Right lobe of liver (tissue), 4 donors: ENCODE data around the gene VAV2.

Source experiments
- CTCF ChIP-seq, 4 donors: fragments of 200-600 bp in 3 of 4; fragments of 450-650 bp in 1 of 4; IDR thresholded peaks; one replicate each; pipeline versions ENCODE4 v1.5.1 to v1.8.0; 2016 to 2022; ENCODE audit warnings: antibody characterized with exemption in 4 of 4, mild to moderate bottlenecking in 2 of 4
- POLR2A ChIP-seq: fragments of 450-650 bp; IDR thresholded peaks from one replicate; pipeline ENCODE4 v1.6.1; 2017; ENCODE audit warnings: antibody characterized with exemption, mild to moderate bottlenecking
- donor health status: DM: no; HTN: no; CAD: no.
- donor health status: DM: no; HTN: no; CAD: no.
- donor health status: DM: no; HTN: yes; CAD: no.

GRCh38 chr9:133932633-133933032, 59.5 kb downstream of the VAV2 start:
- TF ChIP-seq CTCF (IDR thresholded peaks at IDR 0.05) (no peak), POLR2A (no peak)
